ENCODE data around the gene RPAP3.

DNA sequence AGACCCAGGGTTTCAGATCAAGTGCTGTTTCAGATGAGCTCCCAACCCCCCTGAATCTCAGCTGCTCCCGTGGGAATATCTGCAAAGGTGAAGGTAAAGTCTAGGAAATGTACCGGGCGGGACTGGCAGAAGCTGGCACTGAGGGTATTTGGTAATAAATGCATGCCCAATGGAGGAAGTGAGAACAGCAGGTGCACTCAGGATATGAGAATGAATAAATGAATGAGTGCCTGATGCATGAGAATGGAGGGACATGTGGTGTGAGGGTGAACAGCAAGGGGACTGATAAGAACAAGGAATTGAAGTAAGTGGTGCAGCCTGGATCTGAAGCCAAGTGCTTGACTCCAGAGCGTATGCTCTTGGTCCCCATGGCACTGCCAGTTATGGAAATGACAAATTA is 41.3 kb upstream of the RPAP3 start:
- TF ChIP-seq POLR2A (IDR thresholded peaks at IDR 0.05; ENCODE audit: low read depth, low read length) (no peak), POLR2AphosphoS5 (IDR thresholded peaks at IDR 0.05; ENCODE audit: low read depth, low read length) (no peak), TAF1 (IDR thresholded peaks at IDR 0.05; ENCODE audit: low read depth, low read length) (no peak)
